GM19025 (cell line): Measurements from ENCODE around the gene PTPA.

Experiments used
- ATAC-seq: cut with Tn5 transposase; IDR thresholded peaks from one replicate; pipeline ENCODE4 v1.9.1; 2021; ENCODE audit warnings: mild to moderate bottlenecking, low read depth, moderate library complexity; ENCODE audit not compliant: unreplicated experiment

The PTPA gene

DNA sequence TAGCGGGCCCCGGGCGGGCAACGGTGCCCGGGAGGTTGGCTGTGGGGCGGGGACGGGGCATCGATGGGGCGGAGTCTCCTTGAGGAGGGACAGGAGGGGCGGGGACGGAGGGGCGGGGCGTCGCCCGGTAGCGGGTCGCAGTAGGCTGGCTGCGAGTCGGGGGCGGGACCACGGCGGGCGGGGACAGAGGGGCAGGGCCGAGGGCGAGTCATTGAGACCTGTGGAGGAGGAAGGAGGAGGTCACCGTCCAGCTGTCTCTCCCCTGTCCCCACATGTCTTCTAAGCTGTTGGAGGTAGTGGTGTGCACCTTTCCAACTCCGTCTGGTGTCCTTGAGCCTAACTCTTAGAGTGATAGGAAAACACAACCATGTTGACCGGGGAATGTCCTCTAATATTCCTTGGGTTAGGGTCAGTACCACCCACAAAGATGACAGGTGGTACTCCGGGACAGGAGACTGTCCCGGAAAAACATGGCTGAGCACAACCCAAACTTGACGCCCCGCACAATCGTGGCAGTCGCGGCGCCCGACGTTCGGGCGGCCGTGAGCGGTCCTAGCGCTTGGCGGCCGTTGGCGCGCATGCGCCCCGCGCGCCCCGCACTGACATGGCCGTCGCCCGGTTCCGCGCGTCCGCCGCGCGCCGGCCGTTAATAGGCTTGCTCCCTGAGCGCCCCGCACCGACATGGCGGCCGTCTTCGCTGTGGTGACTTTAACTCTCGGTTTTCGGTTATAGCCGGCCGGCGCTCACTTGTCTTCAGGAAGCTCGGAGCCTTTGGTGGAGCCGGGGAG lies at the start of gene PTPA, which contains the start of gene CRAT:
Gene PTPA (plus strand): TSS at position 676 of the 788 bp plus-strand sequence. CDS start 186 bp downstream, outside the sequence.
Gene CRAT (minus strand): TSS at position 54 of the 788 bp plus-strand sequence. CDS start 284 bp downstream, outside the sequence.
- ATAC-seq = peak; percentile 84

- no peak for ATAC-seq
Measured at GRCh38 chr9:129063061-129063460, 48.2 kb upstream of the PTPA start.

DNA sequence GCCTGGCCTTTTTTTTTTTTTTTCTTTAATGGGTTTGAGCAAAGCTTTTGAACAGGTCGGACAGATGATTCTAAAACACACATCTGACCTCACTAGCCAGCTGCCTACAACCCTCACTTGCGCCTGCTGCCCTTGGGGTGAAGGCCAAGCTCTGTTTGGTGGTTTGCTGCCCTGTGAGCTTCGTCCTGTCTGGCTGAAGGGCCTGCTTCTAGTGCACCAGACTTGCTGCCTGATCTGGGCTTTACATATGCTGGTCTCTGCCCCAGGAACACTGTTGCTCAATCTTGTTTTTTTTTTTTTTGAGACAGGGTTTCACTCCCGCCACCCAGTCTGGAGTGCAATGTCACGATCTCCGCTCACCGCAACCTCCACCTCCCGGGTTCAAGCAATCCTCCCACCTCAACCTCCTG lies 46.7 kb upstream of the PTPA start:
- ATAC-seq = no peak

DNA sequence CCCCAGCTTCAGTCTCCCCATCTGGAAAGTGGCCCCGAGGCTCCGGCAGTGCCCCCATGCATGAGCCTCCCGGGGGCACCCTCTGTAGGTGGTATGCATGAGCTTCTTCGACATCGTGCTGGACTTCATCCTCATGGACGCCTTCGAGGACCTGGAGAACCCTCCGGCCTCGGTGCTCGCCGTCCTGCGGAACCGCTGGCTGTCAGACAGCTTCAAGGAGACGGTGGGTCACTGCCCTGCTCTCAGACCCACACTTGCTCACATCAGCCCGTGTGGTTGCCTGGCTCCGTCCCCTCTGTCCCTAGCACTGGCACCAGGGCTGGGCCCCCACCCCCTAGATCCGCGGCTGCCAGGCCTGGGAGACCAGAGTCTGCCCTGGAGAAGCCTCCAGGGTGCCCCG lies 43.1 kb upstream of the PTPA start:
- ATAC-seq = no peak

- ATAC-seq = no peak
Measured at GRCh38 chr9:129068990-129069861, 42.0 kb upstream of the PTPA start.

- ATAC-seq = no peak
Measured at GRCh38 chr9:129069862-129070641, 41.2 kb upstream of the PTPA start.

GRCh38 chr9:129070696-129071525 lies 40.3 kb upstream of the PTPA start:
- ATAC-seq = no peak

DNA sequence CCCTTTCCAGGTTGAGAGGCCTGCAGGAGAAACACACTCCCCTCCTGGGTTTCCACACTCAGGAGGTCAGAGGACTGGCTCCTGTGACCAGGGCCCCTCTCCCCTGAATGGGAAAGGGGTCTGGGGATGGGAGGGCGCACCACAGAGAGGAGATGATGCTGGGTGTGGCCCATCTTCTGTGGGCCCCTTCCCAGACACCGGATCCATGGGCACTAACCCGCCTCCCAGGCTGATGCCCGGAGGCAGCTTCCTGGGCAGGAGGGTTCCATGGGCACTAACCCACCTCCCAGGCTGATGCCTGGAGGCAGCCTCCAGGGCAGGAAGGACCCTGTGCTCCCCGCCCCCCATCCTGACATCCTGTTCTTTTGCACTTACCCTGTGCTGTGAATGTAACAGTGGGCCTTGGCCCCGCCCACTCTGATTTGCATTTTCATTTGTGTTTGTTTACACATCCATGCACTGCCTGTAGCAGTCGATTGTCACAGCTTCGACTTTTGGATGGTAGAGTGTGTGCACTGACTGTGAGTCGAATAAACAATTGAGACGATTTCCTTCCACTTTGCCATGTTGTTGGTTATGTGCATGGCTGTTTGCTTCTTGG lies 39.6 kb upstream of the PTPA start:
- ATAC-seq = no peak

- no peak for ATAC-seq
Measured at GRCh38 chr9:129072171-129072570, 39.0 kb upstream of the PTPA start.

DNA sequence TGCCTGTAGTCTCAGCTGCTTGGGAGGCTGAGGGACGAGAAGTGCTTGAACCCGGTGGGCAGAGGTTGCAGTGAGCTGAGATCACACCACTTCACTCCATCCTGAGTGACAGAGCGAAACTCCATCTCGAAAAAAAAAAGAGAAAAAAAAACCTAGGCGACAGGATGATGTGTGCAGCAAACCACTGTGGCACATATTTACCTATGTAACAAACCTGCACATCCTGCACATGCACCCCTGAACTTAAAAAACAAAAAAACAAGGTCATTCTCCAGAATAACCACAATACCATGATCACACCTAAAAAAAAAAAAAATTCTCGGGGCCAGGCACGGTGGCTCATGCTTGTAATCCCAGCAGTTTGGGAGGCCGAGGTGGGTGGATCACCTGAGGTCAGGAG lies 37.8 kb upstream of the PTPA start:
- ATAC-seq = no peak

GRCh38 chr9:129074106-129074505 lies 37.1 kb upstream of the PTPA start:
- no peak for ATAC-seq

- no peak for ATAC-seq
Measured at GRCh38 chr9:129075996-129076639, 35.1 kb upstream of the PTPA start.

DNA sequence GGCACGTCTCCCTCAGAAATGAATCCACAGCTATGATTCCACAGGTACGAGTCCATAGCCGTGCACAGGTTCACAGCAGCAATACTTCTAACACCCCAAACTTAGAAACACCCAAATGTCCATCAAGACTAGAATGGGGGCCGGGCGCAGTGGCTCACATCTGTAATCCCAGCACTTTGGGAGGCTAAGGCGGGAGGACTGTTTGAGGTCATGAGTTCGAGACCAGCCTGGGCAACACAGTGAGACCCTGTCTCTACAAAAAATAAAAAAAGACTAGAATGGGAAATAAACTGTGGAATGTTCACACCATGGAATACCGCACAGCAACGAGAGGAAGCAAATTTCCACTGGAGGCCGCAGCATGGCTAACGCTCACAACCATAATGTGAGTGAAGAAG lies 34.6 kb upstream of the PTPA start:
- ATAC-seq = no peak

DNA sequence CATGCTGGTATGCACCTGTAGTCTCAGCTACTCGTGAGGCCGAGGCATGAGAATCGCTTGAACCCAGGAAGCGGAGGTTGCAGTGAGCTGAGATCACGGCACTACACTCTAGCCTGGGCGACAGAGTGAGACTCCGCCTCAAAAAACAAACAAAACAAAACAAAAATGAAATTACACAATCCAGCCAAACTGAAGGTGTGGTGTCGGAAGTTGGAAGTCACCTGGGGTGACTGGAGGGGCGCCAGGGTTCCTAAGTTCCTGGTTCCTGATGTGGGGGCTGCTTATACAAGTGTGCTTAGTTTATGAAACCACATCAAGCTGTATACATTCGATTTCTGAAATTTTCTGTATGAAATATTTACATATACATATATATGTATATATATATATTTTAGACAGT lies 34.0 kb upstream of the PTPA start:
- ATAC-seq = no peak

DNA sequence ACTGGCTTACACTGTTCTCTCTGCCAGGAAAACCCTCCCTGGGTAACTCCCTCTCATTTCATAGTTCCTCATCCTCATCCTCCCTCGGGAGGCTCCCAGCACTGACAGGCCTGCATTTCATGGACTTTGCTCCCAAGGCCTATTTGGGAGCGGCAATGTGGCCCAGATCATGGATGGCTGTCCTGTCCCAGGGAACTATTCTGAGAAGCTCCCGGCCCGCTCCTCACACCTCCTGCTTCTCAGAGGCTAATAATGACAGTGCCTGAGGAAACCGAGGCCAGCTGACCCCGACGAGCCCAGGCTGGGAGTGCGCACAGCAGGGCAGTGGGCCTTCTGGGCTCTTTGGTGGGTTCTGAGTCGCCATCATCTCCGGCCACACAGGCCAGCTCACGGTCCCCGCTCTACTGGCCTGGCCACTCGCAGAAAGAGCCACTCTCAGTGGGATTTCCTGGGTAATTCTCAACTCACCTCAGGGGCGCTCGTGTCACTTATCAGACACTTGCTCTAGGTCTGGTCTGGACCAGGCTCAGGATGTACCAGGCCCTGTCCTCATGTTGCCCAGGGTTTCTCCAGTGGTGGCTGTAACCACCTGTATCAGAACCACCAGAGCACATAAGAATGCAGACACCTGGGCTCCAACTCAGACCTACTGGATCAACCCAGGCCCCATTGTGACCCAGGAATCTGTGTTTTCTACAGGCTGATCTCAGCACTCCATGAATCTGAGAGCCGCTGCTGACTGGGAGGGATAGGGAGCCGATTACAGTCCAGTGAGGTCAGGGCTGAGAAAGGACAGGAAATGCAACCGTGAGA lies 32.3 kb upstream of the PTPA start:
- no peak for ATAC-seq

DNA sequence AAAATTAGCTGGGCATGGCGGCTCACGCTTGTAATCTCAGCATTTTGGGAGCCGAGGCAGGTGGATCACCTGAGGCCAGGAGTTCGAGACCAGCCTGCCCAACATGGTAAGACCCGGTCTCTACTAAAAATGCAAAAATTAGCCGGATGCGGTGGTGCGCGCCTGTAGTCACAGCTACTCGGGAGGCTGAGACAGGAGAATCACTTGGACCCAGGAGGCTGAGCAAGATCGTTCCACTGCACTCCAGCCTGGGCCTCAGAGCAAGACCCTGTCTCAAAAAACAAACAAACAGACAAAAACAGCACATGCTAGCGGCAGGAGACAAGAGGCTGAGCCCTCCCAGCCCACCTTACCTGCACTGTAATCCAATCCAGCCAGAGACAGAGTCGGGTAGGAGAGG lies 31.4 kb upstream of the PTPA start:
- no peak for ATAC-seq

- no peak for ATAC-seq
Measured at GRCh38 chr9:129080298-129080600, 31.0 kb upstream of the PTPA start.

DNA sequence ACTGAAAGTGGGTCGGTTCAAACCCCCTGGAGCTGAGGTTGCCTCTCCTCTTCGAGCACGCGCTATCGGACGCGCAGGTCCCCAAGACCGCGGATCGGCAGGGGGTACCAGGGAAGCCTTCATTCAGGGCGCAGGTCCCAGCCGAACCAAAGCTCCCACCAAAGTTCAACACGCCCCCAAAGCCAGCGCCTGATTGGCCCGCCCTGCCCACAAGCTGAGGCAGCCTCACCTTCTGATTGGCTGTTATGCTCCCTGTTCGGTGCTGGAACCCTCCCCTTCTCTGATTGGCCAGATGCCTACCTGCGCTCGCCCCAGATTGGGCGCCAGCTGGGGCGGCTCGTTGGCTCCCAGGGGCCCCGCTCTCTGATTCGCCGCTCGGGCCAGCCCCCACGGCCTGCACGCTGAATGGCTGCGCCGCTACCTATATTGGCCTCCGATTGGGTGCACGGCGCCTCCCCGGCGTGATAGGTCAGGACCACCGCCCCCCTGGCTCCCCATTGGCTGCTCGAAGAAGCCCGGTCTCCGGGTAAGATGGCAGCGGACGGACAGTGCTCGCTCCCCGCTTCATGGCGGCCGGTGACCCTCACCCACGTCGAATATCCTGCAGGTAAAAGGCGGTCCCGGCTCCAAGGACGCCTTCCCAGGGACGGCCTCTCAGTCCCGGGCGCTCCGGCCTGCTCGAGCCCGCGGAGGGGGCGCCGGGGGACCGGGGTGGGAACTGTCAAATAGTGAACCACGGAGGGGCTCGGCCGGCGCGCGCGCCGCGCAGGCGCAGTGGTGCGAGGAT lies 30.4 kb upstream of the PTPA start, which contains the start of gene DOLPP1:
Gene DOLPP1 (plus strand): TSS at position 511 of the 787 bp plus-strand sequence. CDS start 21 bp downstream, at position 532.
- ATAC-seq = peak; percentile 95
